ENCODE data around the gene CELSR1.
"Not testable (repeated sequence)": the region's sequence is repeated elsewhere in the genome, so short reads cannot be mapped to it uniquely, and the experiment has no call there.

The CELSR1 gene

GRCh38 chr22:46318576-46318975 lies 218.8 kb downstream of the CELSR1 start:
- in situ Hi-C loops (cut with MboI; ENCODE audit: low sequenced_read_pairs, unreplicated experiment), result loop anchor here (25.0 kb wide), 1 partner anchor 306 kb away; no protein-coding TSS in a partner anchor
- TF ChIP-seq, protein P1, sequence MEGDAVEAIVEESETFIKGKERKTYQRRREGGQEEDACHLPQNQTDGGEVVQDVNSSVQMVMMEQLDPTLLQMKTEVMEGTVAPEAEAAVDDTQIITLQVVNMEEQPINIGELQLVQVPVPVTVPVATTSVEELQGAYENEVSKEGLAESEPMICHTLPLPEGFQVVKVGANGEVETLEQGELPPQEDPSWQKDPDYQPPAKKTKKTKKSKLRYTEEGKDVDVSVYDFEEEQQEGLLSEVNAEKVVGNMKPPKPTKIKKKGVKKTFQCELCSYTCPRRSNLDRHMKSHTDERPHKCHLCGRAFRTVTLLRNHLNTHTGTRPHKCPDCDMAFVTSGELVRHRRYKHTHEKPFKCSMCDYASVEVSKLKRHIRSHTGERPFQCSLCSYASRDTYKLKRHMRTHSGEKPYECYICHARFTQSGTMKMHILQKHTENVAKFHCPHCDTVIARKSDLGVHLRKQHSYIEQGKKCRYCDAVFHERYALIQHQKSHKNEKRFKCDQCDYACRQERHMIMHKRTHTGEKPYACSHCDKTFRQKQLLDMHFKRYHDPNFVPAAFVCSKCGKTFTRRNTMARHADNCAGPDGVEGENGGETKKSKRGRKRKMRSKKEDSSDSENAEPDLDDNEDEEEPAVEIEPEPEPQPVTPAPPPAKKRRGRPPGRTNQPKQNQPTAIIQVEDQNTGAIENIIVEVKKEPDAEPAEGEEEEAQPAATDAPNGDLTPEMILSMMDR (IDR thresholded peaks at IDR 0.05; ENCODE audit: borderline replicate concordance, control extremely low read depth, extremely low read depth, insufficient read depth, missing control alignments), result no peak
- DNase-seq (ENCODE audit: low spot score), result no peak

- TF ChIP-seq, protein P1 (IDR thresholded peaks at IDR 0.05; ENCODE audit: borderline replicate concordance, control extremely low read depth, extremely low read depth, insufficient read depth, missing control alignments), result no peak
- in situ Hi-C loops (cut with MboI; ENCODE audit: low sequenced_read_pairs, unreplicated experiment), result loop anchor here (25.0 kb wide), 1 partner anchor 305 kb away; no protein-coding TSS in a partner anchor
- DNase-seq (ENCODE audit: low spot score), result no peak
Observed at GRCh38 chr22:46317646-46318045, 219.8 kb downstream of the CELSR1 start.

- in situ Hi-C loops (cut with MboI; ENCODE audit: low sequenced_read_pairs, unreplicated experiment), result loop anchor here (25.0 kb wide), 1 partner anchor 304 kb away; no protein-coding TSS in a partner anchor
- TF ChIP-seq, protein P1 (IDR thresholded peaks at IDR 0.05; ENCODE audit: borderline replicate concordance, control extremely low read depth, extremely low read depth, insufficient read depth, missing control alignments), result no peak
- DNase-seq (ENCODE audit: low spot score), result no peak
Observed at GRCh38 chr22:46315976-46316375, 221.4 kb downstream of the CELSR1 start.

DNA sequence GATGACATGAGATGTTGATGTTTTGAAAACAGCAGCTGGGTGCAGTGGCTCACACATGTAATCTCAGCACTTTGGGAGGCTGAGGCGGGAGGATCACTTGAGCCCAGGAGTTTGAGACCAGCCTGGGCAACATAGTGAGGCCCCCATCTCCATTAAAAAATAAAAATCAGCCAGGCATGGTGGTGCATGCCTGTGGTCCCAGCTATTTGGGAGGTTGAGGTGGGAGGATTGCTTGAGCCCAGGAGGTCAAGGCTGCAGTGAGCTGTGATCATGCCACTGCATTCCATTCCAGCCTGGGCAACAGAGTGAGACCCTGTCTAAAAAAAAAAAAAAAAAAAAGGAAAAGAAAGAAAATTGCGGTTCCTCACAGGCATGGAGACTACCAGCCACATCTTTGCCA lies 224.6 kb downstream of the CELSR1 start:
- in situ Hi-C loops (cut with MboI; ENCODE audit: low sequenced_read_pairs, unreplicated experiment), result loop anchor here (25.0 kb wide), 1 partner anchor 301 kb away; no protein-coding TSS in a partner anchor
- not testable (repeated sequence) for DNase-seq (ENCODE audit: low spot score)

DNA sequence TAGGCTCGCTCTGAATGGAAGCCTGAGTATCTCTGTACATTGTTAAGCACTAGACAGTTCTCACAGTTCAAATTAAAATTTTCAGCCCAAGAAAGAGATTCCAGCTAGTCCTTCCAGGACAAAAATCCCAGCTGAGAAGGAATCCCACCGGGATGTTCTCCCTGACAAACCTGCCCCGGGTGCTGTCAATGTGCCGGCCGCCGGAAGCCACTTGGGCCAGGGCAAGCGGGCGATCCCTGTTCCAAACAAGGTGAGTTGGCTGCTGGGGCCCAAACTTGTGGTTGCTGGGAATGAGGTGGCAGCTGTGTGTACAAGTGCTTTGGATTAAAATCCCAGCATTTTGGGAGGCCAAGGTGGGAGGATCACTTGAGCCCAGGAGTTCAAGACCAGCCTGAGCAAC lies 225.4 kb downstream of the CELSR1 start:
- no peak for DNase-seq (ENCODE audit: low spot score)
- TF ChIP-seq, protein P1 (IDR thresholded peaks at IDR 0.05; ENCODE audit: borderline replicate concordance, control extremely low read depth, extremely low read depth, insufficient read depth, missing control alignments), result no peak
- in situ Hi-C loops (cut with MboI; ENCODE audit: low sequenced_read_pairs, unreplicated experiment), result loop anchor here (25.0 kb wide), 1 partner anchor 300 kb away; no protein-coding TSS in a partner anchor
